ENCODE results near the gene C2CD3. TPM values are rescaled to one million over a fixed set of nuclear protein-coding genes. Genes with fewer than 3 reads are reported as not detected.

C2CD3 gene, protein sequence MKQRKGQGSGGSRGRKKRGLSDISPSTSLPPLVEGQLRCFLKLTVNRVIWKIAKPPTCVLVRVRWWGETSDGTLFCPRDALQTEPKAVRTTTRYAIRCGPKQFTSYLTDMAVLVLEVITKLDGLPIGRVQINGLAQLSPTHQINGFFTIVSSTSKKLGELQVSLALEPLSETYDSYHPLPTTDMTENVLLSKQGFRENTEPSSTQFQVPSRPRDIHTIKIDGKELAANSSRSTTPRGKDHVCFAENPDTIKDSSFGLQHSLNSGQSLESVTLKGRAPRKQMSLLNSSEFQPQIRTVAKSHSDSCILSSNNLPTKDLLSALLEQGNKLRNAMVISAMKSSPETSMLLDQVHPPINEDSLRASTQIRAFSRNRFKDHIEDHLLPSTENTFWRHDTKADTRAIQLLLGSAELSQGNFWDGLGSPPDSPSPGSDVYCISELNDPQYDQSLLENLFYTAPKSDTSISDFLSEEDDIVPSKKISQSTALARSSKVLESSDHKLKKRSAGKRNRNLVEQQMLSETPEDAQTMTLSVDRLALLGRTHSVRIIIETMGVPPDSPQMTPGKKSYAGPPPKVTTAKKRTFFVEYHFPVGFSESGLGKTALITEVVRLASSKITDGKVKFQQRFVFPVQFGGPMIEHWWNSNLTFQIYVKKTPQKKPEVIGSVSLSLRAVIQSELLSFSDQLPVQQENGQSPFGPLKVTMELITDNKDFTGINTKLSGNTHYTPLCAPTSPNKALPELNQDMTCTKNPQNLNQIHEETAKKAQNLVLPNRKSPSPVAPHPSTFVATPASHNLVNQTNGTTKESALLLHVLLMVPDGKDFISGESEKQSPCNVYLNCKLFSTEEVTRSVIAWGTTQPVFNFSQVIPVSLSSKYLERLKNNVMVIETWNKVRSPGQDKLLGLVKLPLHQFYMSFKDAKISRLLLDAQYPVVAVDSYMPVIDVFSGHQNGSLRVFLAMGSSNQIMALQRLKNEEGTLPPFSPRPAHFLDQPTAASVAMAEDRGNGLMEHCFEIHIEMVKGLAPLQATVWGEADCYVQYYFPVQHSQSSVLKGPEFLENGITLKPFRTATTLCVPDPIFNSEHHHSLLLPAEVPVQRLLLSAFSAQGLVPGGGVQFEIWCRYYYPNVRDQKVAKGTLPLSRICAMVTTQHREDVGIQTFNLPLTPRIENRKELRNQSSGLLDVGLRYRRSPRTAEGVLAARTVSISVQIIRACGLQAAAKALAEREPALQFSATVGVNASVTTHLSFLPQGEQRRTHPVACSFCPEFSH (N-terminal part only)
- total RNA-seq (2022; extraction: Qiagen RNA extraction; ENCODE audit: low read depth): 14.1 to 20.4 TPM (median 19.7 TPM) in 5 replicates

DNA sequence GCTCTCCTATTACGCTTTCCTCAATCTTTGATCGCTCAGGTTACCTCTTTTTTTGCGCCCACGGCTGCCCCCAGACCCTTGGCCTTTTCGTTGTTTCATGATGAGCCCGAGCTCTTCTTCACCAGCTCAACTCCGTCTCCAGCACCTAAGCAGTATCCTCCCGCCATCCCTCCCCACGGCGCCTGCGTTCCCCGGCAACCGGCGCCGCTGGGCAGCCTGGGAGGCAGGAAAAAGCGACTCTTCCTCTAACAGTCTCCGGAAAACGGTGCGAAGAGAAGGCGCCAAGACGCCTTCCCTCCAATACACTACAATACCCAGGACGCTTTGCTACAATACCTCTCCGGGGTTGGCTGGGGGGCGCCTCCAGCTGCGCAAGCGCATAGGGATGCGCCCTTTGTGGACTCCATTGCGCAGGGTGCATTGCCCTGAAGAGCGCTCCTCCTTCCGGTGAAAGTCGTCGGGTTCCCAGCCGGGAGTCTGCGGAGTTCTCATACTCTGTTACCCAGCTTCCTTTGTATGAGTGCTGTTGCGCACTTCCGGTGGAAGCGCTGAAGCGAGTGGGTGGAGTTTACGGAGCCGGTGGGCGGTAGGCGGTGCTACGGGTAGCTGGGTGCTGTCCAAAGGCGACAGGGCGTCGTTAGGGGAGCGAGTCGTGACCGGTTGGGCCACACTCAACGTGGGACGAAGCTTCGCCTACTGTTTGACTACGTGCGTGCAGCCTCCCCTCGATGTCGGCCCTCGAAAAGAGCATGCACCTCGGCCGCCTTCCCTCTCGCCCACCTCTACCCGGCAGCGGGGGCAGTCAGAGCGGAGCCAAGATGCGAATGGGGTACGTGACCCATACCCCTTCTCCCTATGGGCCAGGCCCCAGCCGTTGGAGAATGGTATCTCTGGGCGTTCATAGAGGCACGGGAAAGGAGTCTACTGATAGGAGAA lies at the start of gene C2CD3, which contains the start of gene PPME1:
C2CD3 (minus strand) TSS at position 309 of the 936 bp plus-strand sequence; CDS start at position 99, 210 bp downstream.
PPME1 (plus strand) TSS at position 596 of the 936 bp plus-strand sequence; CDS start at position 729, 133 bp downstream.

DNA sequence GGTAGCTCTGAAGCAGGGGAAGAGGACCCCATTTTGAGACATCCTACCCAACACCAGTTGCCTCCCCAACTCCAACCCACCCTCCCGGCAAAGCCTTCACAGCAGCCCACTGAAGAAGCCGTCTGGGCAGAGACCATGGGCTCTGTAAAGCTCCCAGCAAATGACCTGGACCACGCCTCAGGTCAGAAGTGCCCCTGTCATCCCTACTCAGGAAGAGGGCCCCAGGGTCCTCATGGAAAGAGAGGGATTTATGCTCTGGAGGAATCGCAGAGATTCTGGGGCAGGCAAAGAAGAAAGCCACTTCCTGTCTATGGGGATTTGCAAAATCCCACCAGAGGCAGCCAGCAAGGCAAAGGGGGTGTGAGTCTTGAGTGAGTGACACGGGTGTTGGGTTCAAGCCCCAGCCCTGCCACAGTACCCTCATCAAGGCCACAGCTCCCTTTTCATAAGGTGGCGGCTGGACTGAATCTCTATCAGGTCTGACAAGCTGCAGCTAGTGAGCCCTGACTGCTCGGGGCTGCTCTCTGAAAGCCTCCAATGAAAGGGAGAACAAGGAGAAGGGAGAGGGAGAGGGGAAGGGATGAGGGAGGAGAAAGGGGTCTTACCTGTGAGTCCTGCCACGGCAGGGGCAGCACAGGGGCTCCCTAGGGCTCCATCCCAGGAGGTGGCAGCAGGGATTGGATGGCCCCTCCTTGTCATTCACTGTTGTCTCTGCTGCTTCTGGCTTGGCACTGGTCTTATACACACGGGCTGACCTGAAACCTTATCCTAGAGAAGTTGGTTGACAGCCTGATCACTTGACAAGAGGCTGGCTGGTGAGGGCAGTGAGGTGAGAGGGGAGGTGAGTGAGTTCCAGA lies 162.2 kb downstream of the C2CD3 start, which contains the start of gene UCP3:
UCP3 (minus strand) TSS at position 713 of the 857 bp plus-strand sequence. CDS start 2,043 bp downstream, outside the sequence.

DNA sequence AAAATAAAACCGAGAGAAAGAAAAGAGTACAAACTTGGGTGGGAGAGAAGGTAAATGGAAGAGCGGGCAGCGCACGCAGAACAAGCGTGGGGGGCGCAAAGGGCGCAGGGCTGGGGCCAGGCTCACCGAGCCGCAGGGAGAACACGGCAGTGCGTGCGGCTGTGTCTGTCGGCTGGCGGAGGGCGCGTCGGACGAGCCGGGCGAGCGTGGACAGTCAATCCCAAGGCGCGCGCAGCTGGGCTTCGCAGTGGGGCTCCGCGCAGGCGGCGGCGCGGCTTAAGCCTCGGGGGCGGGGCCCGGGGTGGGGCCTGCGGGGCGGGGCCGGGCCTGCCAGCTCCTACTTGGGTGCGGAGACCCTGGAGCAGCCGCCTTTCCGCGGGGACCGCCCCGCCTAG lies 188.2 kb downstream of the C2CD3 start, which contains the start of gene UCP2:
UCP2 (minus strand) TSS at position 249 of the 395 bp plus-strand sequence. CDS start 4,465 bp downstream, outside the sequence.

Other genes starting within 250 kb of the C2CD3 start
- 0.22 to 1.4 TPM (median 0.53 TPM) in 5 replicates for gene DNAJB13, start 220.0 kb downstream of the C2CD3 start, total RNA-seq (2022; extraction: Qiagen RNA extraction; ENCODE audit: low read depth)
- 69.4 to 85.8 TPM (median 75.8 TPM) in 5 replicates for gene UCP2, start 188.2 kb downstream of the C2CD3 start, total RNA-seq (2022; extraction: Qiagen RNA extraction; ENCODE audit: low read depth)
- gene UCP3, start 161.9 kb downstream of the C2CD3 start, total RNA-seq (2022; extraction: Qiagen RNA extraction; ENCODE audit: low read depth): 0.97 to 2.8 TPM (median 1.3 TPM) in 5 replicates
- 48.8 to 58.4 TPM (median 56.7 TPM) in 5 replicates for gene PPME1, start 287 bp upstream of the C2CD3 start, total RNA-seq (2022; extraction: Qiagen RNA extraction; ENCODE audit: low read depth)
- gene P4HA3, start 140.6 kb upstream of the C2CD3 start, total RNA-seq (2022; extraction: Qiagen RNA extraction; ENCODE audit: low read depth): 37.2 to 64.7 TPM (median 49.8 TPM) in 5 replicates
- gene PGM2L1, start 227.4 kb upstream of the C2CD3 start, total RNA-seq (2022; extraction: Qiagen RNA extraction; ENCODE audit: low read depth): 6.7 to 20.1 TPM (median 15.4 TPM) in 5 replicates

All from A549 treated with ZK216348 at 1 μM for 4 hours (cell line).